Raji (cell line): ENCODE results near the gene MNX1.

ENCODE experiments used
- POLR2A ChIP-seq: IDR thresholded peaks from 2 replicates; pipeline ENCODE4 v1.6.1; 2011; ENCODE audit warnings: low read depth, low read length, control low read depth; ENCODE audit not compliant: insufficient read depth

The MNX1 gene

GRCh38 chr7:156988343-156989185 is 21.9 kb downstream of the MNX1 start:
- TF ChIP-seq POLR2A = no peak

- no peak for TF ChIP-seq POLR2A
Measured at GRCh38 chr7:156986378-156986777, 24.1 kb downstream of the MNX1 start.

GRCh38 chr7:156985101-156985992 is 25.1 kb downstream of the MNX1 start:
- TF ChIP-seq POLR2A = no peak

- TF ChIP-seq POLR2A = no peak
Measured at GRCh38 chr7:156984174-156984891, 26.1 kb downstream of the MNX1 start.

- no peak for TF ChIP-seq POLR2A
Measured at GRCh38 chr7:156979711-156980110, 30.8 kb downstream of the MNX1 start.

GRCh38 chr7:156979007-156979606 is 31.4 kb downstream of the MNX1 start:
- TF ChIP-seq POLR2A = no peak

- TF ChIP-seq POLR2A = no peak
Measured at GRCh38 chr7:156975620-156976019, 34.8 kb downstream of the MNX1 start.

- no peak for TF ChIP-seq POLR2A
Measured at GRCh38 chr7:156969972-156970420, 40.5 kb downstream of the MNX1 start.

- no peak for TF ChIP-seq POLR2A
Measured at GRCh38 chr7:156968183-156968582, 42.3 kb downstream of the MNX1 start.

- TF ChIP-seq POLR2A = no peak
Measured at GRCh38 chr7:156966387-156966786, 44.1 kb downstream of the MNX1 start.

- TF ChIP-seq POLR2A = no peak
Measured at GRCh38 chr7:156964971-156965370, 45.5 kb downstream of the MNX1 start.

GRCh38 chr7:156963472-156963871 is 47.0 kb downstream of the MNX1 start:
- TF ChIP-seq POLR2A = no peak

- TF ChIP-seq POLR2A = no peak
Measured at GRCh38 chr7:156962897-156963296, 47.6 kb downstream of the MNX1 start.

- TF ChIP-seq POLR2A = no peak
Measured at GRCh38 chr7:156962145-156962544, 48.3 kb downstream of the MNX1 start.

GRCh38 chr7:156956727-156957126 is 53.7 kb downstream of the MNX1 start:
- TF ChIP-seq POLR2A = no peak
